Measurements from ENCODE around the gene PHYHD1.

Gene PHYHD1

GRCh38 chr9:128901822-128902221, 19.0 kb upstream of the PHYHD1 start:
- DNase-seq = no peak

- DNase-seq = peak; percentile 89
These were observed 18.3 kb upstream of the PHYHD1 start for GRCh38 chr9:128902351-128903078.

DNA sequence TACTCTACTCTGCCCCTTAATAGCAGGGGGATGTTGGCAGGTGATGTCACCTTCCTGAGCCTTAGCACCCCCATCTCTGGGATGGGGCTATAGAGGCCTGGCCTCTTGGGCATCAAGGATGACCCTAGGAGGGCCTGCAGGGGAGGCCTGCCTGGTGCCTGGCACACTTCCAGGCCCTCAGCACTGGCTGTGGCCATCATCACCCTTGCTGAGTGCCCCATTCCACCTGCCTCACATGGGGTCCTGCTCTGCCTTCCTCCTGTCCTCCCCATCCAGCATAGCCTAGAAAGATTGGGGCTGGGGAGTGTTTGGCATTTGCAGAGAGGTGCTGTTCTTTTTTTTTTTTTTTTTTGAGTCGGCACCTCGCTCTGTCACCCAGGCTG, 17.7 kb upstream of the PHYHD1 start:
- no peak for DNase-seq

DNA sequence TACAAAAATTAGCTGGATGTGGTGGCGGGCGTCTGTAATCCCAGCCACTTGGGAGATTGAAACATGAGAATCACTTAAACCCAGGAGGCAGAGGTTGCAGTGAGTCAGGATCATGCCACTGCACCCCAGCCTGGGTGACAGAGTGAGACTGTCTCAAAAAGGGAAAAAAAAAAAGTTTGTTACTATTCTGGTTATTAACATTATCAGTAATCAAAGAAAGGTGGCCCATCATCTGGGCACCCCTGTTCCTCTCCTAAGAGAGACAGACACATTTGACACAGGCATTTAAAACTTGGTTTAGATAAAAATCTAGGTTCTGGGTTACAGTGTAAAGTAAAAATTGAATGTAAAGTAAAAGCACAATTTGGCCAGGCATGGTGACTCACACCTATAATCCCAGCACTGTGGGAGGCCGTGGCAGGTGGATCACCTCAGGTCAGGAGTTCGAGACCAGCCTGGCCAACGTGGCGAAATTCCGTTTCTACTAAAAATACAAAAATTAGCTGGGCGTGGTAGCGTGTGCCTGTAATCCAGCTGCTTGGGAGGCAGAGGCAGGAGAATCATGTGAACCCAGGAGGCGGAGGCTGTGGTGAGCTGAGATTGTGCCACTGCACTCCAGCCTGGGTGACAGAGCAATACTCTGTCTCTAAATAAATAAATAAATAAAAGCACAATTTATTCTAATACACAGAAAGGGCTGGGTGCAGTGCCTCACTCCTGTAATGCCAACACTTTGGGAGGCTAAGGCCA, 16.7 kb upstream of the PHYHD1 start:
- DNase-seq = no peak

- no peak for DNase-seq
These were observed 14.8 kb upstream of the PHYHD1 start for GRCh38 chr9:128905964-128906363.

DNA sequence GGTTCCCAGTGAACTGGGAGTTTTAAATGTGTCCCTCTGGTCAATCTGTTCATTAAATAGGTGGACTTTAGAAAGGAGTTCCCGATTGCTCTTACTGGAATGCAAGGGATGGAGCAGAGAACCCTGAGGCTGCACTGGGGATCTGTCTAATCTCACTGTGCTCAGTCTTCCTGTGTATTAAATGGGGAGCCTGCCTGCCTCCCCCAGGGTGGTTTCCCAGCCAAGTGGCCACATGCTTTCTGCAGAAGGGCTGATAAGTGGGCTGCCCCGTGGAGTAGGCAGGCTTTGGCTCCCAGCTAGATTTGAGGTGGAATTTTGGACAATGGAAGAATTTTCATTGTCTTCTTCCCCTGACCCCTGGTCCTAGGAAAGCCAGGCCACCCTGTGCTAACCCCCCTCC, 14.0 kb upstream of the PHYHD1 start:
- DNase-seq = no peak

- no peak for DNase-seq
These were observed 12.4 kb upstream of the PHYHD1 start for GRCh38 chr9:128908372-128908771.

DNA sequence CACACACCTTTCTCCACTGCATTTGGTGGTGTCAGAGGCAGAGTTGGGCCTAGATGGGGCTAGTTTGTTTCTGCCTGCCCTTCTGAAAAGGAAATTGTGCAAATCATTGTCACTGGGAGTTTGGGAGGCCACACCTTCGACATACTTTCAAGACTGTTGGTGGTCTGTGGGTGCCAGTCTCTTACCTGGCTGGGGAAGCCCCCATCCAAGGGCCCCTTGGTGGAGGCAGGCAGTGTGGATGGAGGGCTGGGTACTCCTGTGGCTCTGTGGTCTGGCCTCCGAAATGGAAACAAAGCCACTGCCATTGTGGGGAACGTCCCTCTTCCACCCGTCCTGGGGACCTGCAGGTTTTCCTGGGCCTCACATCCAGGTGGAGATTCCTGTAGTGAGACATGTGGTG, 10.9 kb upstream of the PHYHD1 start:
- DNase-seq = no peak

- DNase-seq = no peak
These were observed 9.9 kb upstream of the PHYHD1 start for GRCh38 chr9:128910906-128911305.

DNA sequence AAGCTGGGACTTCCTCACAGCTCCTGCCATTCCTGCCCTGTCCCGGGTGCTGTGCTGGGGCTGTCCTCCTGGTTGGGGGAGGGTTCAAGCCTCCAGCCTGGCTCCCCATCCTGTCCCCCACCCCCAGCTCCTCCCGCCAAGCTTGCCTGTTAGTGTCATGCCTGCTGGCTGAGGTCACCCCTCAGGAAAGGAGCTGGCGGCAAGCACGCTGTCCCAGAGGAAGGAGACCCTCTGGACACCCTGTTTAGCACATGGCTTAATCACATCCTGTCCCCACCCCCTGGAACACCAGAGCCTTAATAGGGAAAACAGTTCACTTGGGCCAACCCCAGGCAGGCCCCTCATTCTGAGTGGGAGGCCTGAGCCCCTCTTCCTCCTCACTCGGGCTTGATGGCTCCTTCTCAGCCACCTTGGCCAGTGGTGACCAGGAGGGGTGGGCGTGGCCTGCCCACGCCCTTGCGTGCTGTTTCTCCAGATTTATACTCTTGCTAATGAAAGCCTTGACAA, 9.2 kb upstream of the PHYHD1 start:
- DNase-seq = no peak

- DNase-seq = no peak
These were observed 8.4 kb upstream of the PHYHD1 start for GRCh38 chr9:128912270-128912853.

GRCh38 chr9:128913048-128913900, 7.5 kb upstream of the PHYHD1 start:
- DNase-seq = no peak

DNA sequence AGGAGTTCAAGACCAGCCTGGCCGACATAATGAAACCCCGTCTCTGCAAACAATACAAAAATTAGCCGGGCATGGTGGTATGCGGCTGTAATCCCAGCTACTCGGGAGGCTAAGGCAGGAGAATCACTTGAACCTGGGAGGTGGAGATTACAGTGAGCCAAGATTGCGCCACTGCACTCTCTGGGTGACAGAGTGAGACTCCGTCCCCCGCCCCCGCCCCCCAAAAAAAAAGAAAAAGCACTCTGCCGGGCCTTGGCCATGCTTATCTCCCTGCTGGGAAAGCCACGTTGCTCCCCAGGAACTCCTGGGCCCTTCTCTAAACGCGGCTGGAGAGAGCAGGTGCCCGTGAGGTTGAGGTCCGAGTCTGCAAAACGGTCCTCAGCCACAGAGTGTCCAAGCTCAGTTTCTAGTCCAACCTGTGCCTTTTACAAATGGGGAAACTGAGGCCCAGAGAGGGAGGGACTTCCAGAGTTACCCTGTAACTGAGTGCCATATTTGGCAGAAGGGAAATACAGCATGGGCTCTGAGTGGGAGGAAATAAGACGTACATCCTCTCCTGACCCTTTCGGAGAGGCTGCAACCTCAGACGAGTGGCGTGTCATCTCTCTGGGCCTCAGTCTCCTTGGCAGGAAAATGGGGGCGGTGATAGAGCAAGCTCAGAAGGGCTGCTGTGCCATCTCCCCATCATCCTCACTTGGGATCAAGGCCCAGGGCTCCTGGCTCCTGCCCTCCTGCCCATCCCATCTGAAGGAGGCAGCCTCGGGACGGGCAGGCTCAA, 6.6 kb upstream of the PHYHD1 start:
- no peak for DNase-seq

DNA sequence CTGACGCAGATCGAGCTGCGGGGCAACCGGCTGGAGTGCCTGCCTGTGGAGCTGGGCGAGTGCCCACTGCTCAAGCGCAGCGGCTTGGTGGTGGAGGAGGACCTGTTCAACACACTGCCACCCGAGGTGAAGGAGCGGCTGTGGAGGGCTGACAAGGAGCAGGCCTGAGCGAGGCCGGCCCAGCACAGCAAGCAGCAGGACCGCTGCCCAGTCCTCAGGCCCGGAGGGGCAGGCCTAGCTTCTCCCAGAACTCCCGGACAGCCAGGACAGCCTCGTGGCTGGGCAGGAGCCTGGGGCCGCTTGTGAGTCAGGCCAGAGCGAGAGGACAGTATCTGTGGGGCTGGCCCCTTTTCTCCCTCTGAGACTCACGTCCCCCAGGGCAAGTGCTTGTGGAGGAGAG, 4.6 kb upstream of the PHYHD1 start:
- no peak for DNase-seq

DNA sequence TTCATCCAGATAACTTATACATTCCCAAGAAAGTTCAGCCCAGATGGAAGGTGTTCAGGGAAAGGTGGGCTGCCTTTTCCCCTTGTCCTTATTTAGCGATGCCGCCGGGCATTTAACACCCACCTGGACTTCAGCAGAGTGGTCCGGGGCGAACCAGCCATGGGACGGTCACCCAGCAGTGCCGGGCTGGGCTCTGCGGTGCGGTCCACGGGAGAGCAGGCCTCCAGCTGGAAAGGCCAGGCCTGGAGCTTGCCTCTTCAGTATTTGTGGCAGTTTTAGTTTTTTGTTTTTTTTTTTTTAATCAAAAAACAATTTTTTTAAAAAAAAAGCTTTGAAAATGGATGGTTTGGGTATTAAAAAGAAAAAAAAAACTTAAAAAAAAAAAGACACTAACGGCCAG, 4.0 kb upstream of the PHYHD1 start:
- DNase-seq = no peak

- DNase-seq = no peak
These were observed 3.5 kb upstream of the PHYHD1 start for GRCh38 chr9:128917151-128917849.

DNA sequence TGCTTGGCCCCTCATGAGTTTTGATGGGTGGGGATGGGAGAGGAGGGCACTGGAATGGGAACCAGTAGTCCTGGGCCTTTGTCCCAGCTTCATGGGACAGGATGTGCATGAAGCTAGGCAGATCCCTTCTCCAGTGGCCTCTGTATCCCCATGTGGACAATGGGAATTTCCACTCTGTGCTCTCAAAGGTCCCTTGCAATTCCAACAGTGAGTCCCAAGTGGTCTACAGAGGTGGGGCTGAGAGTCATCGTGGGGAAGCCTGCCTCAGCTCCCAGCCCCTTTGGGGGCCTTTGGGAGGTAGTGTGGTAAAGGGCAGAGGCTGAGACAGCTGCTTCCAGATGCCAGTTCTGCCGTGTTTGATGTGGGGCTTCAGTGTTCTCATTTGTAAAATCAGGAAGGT, 1.9 kb upstream of the PHYHD1 start:
- no peak for DNase-seq

DNA sequence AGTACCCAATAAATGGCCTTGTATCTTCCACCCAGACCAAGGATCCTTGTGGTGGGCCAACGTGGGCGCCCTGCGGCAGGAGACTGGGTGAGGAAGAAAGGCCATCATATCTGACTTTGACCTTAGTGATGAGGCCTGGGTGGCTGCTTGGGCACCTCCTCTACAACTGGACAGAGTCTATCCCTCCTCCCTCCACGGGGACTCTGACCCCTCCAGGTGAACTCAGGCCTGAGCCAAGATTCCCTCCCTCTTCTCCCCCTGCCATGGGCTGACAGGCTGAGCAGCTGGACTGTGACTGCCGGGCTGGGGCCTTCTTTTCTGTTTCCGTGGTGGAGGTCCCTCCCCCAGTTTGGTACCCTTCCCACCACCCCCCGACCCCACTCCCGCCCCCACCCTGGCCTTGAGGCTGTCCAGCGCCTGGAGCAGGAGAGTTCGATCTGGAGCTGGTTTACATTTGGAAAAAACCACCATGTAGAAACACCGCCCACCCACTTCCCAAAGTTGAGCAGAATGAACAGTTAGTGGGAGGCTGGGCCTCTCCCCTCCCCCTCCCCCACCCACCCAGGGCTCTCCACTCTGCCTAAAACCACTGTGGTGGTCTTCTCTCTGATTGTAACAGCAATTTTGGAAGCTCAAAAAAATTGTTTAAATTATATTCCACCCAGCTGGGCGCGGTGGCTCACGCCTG, 1.2 kb upstream of the PHYHD1 start:
- DNase-seq = no peak

GRCh38 chr9:128921881-128922763, 1.3 kb downstream of the PHYHD1 start:
- no peak for DNase-seq

DNA sequence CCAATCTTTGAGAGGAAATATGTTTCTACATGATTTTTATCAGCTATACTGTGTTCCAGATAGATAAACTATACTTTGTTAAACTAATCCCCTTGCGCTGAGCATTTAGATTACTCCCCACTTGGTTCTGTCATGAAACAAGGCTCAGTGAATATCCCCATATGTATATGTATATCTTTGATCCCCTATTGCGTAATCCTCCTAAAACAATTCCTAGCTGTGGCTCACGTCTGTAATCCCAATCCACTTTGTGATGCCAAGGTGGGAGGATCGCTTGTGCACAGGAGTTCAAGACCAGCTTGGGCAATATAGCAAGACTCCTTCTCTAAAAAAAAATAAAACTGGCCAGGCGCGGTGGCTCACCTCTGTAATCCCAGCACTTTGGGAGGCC, 2.7 kb downstream of the PHYHD1 start:
- DNase-seq = no peak

All from activated gamma-delta T cell treated with Interleukin-2 at 50 U/mL for 16 hours (primary cell).